ENCODE measurements around the gene TMEM134.

The TMEM134 gene

GRCh38 chr11:67504950-67505581 is 36.0 kb upstream of the TMEM134 start, which contains the start of gene PITPNM1:
TSS of gene PITPNM1 (minus strand) at chr11:67505363. CDS start at chr11:67504180, 1,183 bp downstream.
- peak; percentile 88 for DNase-seq (ENCODE audit: low read depth)
- H3K4me3 ChIP-seq (ENCODE audit: low read depth, low read length), result peak within 1 kb of the TSS; percentile 81
- TF ChIP-seq CTCF (IDR thresholded peaks at IDR 0.05; ENCODE audit: low read depth, low read length), result no peak
- TF ChIP-seq POLR2A (IDR thresholded peaks at IDR 0.05; ENCODE audit: extremely low read depth, insufficient read length), result peak; percentile 48
- TF ChIP-seq MYC (IDR thresholded peaks at IDR 0.05; ENCODE audit: low read depth, low read length), result no peak

- H3K4me3 ChIP-seq (ENCODE audit: low read depth, low read length), result peak overlapping the region; percentile 81
- peak; percentile 70 for DNase-seq (ENCODE audit: low read depth)
- TF ChIP-seq CTCF (IDR thresholded peaks at IDR 0.05; ENCODE audit: low read depth, low read length) (no peak), MAX (IDR thresholded peaks at IDR 0.05; ENCODE audit: low read depth, low read length) (no peak), POLR2A (IDR thresholded peaks at IDR 0.05; ENCODE audit: extremely low read depth, insufficient read length) (no peak), MYC (IDR thresholded peaks at IDR 0.05; ENCODE audit: low read depth, low read length) (no peak)
Measured at GRCh38 chr11:67504005-67504949, 35.2 kb upstream of the TMEM134 start.

- H3K4me3 ChIP-seq (ENCODE audit: low read depth, low read length), result peak overlapping the region; percentile 21
- TF ChIP-seq MAX (IDR thresholded peaks at IDR 0.05; ENCODE audit: low read depth, low read length), result no peak
- no peak for TF ChIP-seq CTCF (IDR thresholded peaks at IDR 0.05; ENCODE audit: low read depth, low read length)
- TF ChIP-seq POLR2A (IDR thresholded peaks at IDR 0.05; ENCODE audit: extremely low read depth, insufficient read length), result no peak
- no peak for TF ChIP-seq MYC (IDR thresholded peaks at IDR 0.05; ENCODE audit: low read depth, low read length)
- peak; percentile 8 for DNase-seq (ENCODE audit: low read depth)
Measured at GRCh38 chr11:67503119-67504004, 34.3 kb upstream of the TMEM134 start.

GRCh38 chr11:67502328-67502979 is 33.4 kb upstream of the TMEM134 start:
- no peak overlapping the region for H3K4me3 ChIP-seq (ENCODE audit: low read depth, low read length)
- no peak for DNase-seq (ENCODE audit: low read depth)
- TF ChIP-seq MYC (IDR thresholded peaks at IDR 0.05; ENCODE audit: low read depth, low read length) (no peak), MAX (IDR thresholded peaks at IDR 0.05; ENCODE audit: low read depth, low read length) (no peak), POLR2A (IDR thresholded peaks at IDR 0.05; ENCODE audit: extremely low read depth, insufficient read length) (no peak), CTCF (IDR thresholded peaks at IDR 0.05; ENCODE audit: low read depth, low read length) (no peak)

DNA sequence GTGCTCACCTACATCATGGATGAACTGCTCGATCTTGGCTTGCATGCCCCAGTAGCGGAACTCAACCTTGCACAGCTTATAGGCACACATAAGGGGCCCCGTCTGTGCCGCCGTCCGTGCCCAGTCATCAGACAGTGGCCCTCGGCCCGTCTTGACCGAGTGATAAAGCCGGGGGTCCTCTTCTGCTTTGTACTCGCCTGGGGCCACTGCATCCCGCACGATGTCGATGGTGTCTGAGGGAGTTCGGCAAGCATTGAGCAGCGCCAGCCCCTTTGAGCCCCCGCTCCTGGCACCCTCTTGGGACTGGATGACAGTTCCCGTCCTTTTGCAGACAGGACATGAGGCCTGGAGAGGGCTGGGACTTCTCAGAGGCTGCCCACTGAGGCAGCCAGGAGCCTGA is 32.8 kb upstream of the TMEM134 start:
- no peak overlapping the region for H3K4me3 ChIP-seq (ENCODE audit: low read depth, low read length)
- no peak for DNase-seq (ENCODE audit: low read depth)
- TF ChIP-seq MAX (IDR thresholded peaks at IDR 0.05; ENCODE audit: low read depth, low read length), result no peak

Measured in NB4 (cell line).